ENCODE results near the gene SLC17A2. TPM values are rescaled to one million over a fixed set of nuclear protein-coding genes. Genes with fewer than 3 reads are reported as not detected.
"Not testable (repeated sequence)": the region's sequence is repeated elsewhere in the genome, so short reads cannot be mapped to it uniquely, and the experiment has no call there.

The SLC17A2 gene
- total and polyA plus RNA-seq, 4 experiments from 2014 or later: not detected

DNA sequence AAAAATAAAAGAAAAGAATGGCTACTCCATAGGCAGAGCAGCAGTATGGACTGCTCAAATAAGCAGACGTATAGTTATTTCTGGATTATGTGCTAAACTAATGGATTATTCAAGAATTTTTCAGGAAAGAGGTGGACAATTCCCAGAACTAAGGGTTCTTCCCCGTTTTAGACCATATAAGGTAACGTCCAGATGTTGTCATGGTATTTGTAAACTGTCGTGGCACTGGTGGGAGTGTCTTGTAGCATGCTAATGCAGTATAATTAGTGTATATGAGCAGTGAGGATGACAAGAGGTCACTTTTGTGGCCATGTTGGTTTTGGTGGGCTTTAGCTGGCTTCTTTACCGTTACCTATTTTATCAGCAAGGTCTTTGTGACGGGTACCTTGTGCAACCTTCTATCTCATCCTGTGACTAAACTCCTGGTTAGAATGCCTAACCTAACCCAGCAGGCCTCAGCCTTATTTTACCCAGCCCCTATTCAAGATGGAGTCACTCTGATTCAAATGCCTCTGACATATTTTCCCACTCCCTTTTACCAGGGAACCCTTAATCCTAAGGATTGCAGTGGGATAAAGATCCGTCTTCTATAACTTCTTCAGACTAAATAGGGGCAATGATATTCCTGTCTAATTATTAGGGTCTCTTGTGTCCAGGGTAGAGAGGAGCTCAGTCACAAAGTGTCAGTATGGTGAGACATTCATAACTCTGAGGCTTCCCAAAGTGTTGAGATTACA is 21.0 kb upstream of the SLC17A2 start:
- H3K9me3 ChIP-seq (ENCODE audit: control insufficient read depth in 1 of 2, low read length in 2 of 2): no peaks in the 10 kb centered on the region
- H3K27me3 ChIP-seq (ENCODE audit: insufficient read depth, low read length): no peaks in the 10 kb centered on the region
- CTCF ChIA-PET (ENCODE audit: partially characterized antibody): interaction anchor here (1.1 kb wide), 1 partner anchor 10 kb away, joined by 3 read pairs; no protein-coding TSS in a partner anchor
- Mint-ChIP-seq H3K27me3 (peaks cover 0 to 2% of the 10 kb centered on the region in 2 donors), H3K4me1 (peaks cover 4 to 17% (median 8%) of the 10 kb centered on the region in 4 donors), H3K36me3 (no peaks in the 10 kb centered on the region), H3K27ac (no peak overlapping the region), H3K9me3 (peaks cover 0 to 8% (median 0%) of the 10 kb centered on the region in 8 donors), H3K4me3 (peak overlapping the region in 1 of 8 donors; percentile 6)
- H3K4me3 ChIP-seq (ENCODE audit: low read length in 2 of 2): no peak overlapping the region
- peaks cover 8% of the 10 kb centered on the region for H3K4me1 ChIP-seq (ENCODE audit: insufficient read depth, low read length)
- POLR2A ChIA-PET (ENCODE audit: partially characterized antibody): no interaction called here
- H3K36me3 ChIP-seq (ENCODE audit: insufficient read depth, low read length): no peaks in the 10 kb centered on the region
- no peak for DNase-seq
- H3K27ac ChIP-seq (ENCODE audit: low read depth, low read length): no peak overlapping the region
- intact Hi-C loops (cut with micrococcal nuclease): no loop called here

DNA sequence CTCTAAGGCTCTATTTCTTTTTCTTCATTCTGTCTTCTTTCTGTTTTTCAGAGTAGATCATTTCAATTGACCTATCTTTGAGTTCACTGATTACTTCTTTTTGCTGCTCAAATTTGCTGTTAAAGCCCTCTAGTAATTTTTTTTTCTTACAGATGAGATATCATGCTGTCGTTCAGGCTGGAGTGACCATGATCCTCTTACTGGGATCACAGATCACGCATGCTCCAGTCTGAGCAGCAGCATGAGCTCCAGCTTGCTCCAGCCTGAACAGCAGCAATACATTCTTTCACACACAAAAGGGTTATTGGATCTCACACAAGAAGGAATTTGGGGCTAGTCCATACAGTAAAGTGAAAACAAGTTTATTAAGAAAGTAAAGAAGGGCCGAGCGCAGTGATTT is 19.8 kb upstream of the SLC17A2 start:
- H3K9me3 Mint-ChIP-seq: peaks cover 0 to 10% (median 2%) of the 10 kb centered on the region in 8 donors
- peaks cover 9 to 19% (median 13%) of the 10 kb centered on the region in 4 donors for H3K4me1 Mint-ChIP-seq
- no peak for DNase-seq
- Histone ChIP-seq H3K27me3 (ENCODE audit: insufficient read depth, low read length) (no peaks in the 10 kb centered on the region), H3K4me3 (ENCODE audit: low read length in 2 of 2) (no peak overlapping the region), H3K36me3 (ENCODE audit: insufficient read depth, low read length) (no peaks in the 10 kb centered on the region), H3K9me3 (ENCODE audit: control insufficient read depth in 1 of 2, low read length in 2 of 2) (no peaks in the 10 kb centered on the region), H3K4me1 (ENCODE audit: insufficient read depth, low read length) (peaks cover 9% of the 10 kb centered on the region), H3K27ac (ENCODE audit: low read depth, low read length) (no peak overlapping the region)
- peaks cover 0 to 5% of the 10 kb centered on the region in 2 donors for H3K27me3 Mint-ChIP-seq
- POLR2A ChIA-PET (ENCODE audit: partially characterized antibody): no interaction called here
- intact Hi-C loops (cut with micrococcal nuclease): no loop called here
- H3K4me3 Mint-ChIP-seq: no peak overlapping the region
- CTCF ChIA-PET (ENCODE audit: partially characterized antibody): no interaction called here
- peak overlapping the region in 2 of 7 donors; percentile 47 to 68 for H3K27ac Mint-ChIP-seq
- H3K36me3 Mint-ChIP-seq: no peaks in the 10 kb centered on the region

DNA sequence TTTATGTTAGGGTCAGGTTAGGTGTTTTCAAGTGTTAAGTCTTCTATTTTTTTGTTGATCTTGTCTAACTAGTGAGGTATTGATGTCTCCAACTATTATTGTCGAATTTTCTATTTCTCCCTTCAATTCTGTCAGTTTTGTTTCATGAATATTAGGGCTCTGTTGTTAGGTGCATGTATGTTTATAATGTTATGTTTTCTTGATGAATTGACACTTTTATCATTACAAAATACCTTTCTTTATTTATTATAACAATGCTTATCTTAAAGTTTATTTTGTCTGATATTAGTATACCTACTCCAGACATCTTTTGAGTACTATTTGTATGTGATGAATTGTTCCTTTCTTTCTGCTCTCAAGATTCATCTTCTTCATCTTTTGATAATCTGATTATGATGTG is 19.2 kb upstream of the SLC17A2 start:
- Histone ChIP-seq H3K27me3 (ENCODE audit: insufficient read depth, low read length) (no peaks in the 10 kb centered on the region), H3K4me1 (ENCODE audit: insufficient read depth, low read length) (peaks cover 9% of the 10 kb centered on the region), H3K36me3 (ENCODE audit: insufficient read depth, low read length) (no peaks in the 10 kb centered on the region), H3K27ac (ENCODE audit: low read depth, low read length) (no peak overlapping the region), H3K9me3 (ENCODE audit: control insufficient read depth in 1 of 2, low read length in 2 of 2) (no peaks in the 10 kb centered on the region), H3K4me3 (ENCODE audit: low read length in 2 of 2) (no peak overlapping the region)
- POLR2A ChIA-PET (ENCODE audit: partially characterized antibody): no interaction called here
- CTCF ChIA-PET (ENCODE audit: partially characterized antibody): no interaction called here
- Mint-ChIP-seq H3K4me3 (no peak overlapping the region), H3K4me1 (peaks cover 11 to 23% (median 17%) of the 10 kb centered on the region in 4 donors), H3K36me3 (no peaks in the 10 kb centered on the region), H3K27ac (no peak overlapping the region), H3K9me3 (peaks cover 0 to 10% (median 2%) of the 10 kb centered on the region in 8 donors), H3K27me3 (peaks cover 0 to 5% of the 10 kb centered on the region in 2 donors)
- DNase-seq: no peak
- intact Hi-C loops (cut with micrococcal nuclease): no loop called here

DNA sequence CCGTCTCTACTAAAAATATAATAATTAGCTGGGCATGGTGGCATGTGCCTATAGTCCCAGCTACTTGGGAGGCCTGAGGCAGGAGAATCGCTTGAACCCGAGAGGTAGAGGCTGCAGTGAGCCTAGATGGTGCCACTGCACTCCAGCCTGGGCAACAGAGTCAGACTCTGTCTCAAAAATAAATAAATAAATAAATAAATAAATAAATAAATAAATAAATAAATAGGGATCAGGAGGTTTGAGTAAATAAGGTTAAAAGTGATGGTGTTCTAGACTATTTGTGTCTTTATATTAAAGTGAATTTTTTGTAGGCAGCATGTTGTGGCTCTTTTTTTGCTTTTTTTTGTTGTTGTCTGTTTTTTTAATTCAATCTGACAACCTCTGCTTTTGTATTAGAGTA is 17.0 kb upstream of the SLC17A2 start:
- H3K4me1 ChIP-seq (ENCODE audit: insufficient read depth, low read length); DNase-seq; H3K36me3 Mint-ChIP-seq; intact Hi-C loops (cut with micrococcal nuclease); H3K4me3 Mint-ChIP-seq; H3K36me3 ChIP-seq (ENCODE audit: insufficient read depth, low read length); H3K27me3 Mint-ChIP-seq; H3K27me3 ChIP-seq (ENCODE audit: insufficient read depth, low read length); H3K27ac ChIP-seq (ENCODE audit: low read depth, low read length); H3K9me3 ChIP-seq (ENCODE audit: control insufficient read depth in 1 of 2, low read length in 2 of 2); H3K27ac Mint-ChIP-seq; H3K4me3 ChIP-seq (ENCODE audit: low read length in 2 of 2): not testable (repeated sequence)
- CTCF ChIA-PET (ENCODE audit: partially characterized antibody): interaction anchor here (1.2 to 1.8 kb wide), 2 partner anchors 56 to 227 kb away, joined by 4 to 5 read pairs; no protein-coding TSS in a partner anchor
- peaks cover 11 to 23% (median 17%) of the 10 kb centered on the region in 4 donors for H3K4me1 Mint-ChIP-seq
- POLR2A ChIA-PET (ENCODE audit: partially characterized antibody): interaction anchor here (1.1 to 1.3 kb wide), 2 partner anchors 13 to 15 kb away, joined by 3 to 5 read pairs; partner anchors contain the start of gene TRIM38
- H3K9me3 Mint-ChIP-seq: peaks cover 0 to 10% (median 2%) of the 10 kb centered on the region in 8 donors

DNA sequence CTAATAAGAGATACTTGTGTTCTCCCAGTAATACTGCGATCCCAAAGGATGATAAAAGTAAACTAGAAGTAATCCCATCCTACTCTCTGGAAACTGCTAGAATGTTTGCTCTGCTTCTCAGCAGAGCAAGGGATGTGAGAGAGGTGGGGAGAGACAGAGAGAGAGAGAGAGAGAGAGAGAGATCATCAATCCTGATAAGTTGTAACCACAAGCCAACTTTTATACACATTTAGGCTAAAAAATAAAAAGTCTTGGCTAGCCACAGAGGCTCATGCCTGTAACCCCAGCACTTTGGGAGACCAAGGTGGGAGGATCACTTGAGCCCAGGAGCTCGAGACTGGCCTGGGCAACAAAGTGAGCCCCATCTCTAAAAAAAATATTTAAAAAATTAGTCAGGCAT is 16.1 kb upstream of the SLC17A2 start:
- H3K4me3 ChIP-seq (ENCODE audit: low read length in 2 of 2): no peak overlapping the region
- peaks cover 11 to 23% (median 17%) of the 10 kb centered on the region in 4 donors for H3K4me1 Mint-ChIP-seq
- H3K4me3 Mint-ChIP-seq: peak overlapping the region in 5 of 8 donors; percentile 27 to 77 (median 59)
- H3K9me3 Mint-ChIP-seq: peaks cover 0 to 10% (median 2%) of the 10 kb centered on the region in 8 donors
- H3K27me3 ChIP-seq (ENCODE audit: insufficient read depth, low read length): no peaks in the 10 kb centered on the region
- DNase-seq: peak in 4 of 5 donors; percentile 26 to 45 (median 42)
- ChIA-PET CTCF (ENCODE audit: partially characterized antibody) (interaction anchor here (0.6 to 1.8 kb wide), 3 partner anchors 57 to 227 kb away, joined by 3 to 5 read pairs (median 4); no protein-coding TSS in a partner anchor), POLR2A (ENCODE audit: partially characterized antibody) (interaction anchor here (0.7 to 1.3 kb wide), 3 partner anchors 14 to 65 kb away, joined by 3 to 5 read pairs (median 3); partner anchors contain the start of gene TRIM38)
- no peaks in the 10 kb centered on the region for H3K9me3 ChIP-seq (ENCODE audit: control insufficient read depth in 1 of 2, low read length in 2 of 2)
- intact Hi-C loops (cut with micrococcal nuclease): no loop called here
- peaks cover 0 to 2% of the 10 kb centered on the region in 2 donors for H3K27me3 Mint-ChIP-seq
- no peaks in the 10 kb centered on the region for H3K36me3 Mint-ChIP-seq
- H3K36me3 ChIP-seq (ENCODE audit: insufficient read depth, low read length): no peaks in the 10 kb centered on the region
- peak overlapping the region in 3 of 7 donors; percentile 85 to 87 (median 87) for H3K27ac Mint-ChIP-seq
- peaks cover 9% of the 10 kb centered on the region for H3K4me1 ChIP-seq (ENCODE audit: insufficient read depth, low read length)
- H3K27ac ChIP-seq (ENCODE audit: low read depth, low read length): no peak overlapping the region

DNA sequence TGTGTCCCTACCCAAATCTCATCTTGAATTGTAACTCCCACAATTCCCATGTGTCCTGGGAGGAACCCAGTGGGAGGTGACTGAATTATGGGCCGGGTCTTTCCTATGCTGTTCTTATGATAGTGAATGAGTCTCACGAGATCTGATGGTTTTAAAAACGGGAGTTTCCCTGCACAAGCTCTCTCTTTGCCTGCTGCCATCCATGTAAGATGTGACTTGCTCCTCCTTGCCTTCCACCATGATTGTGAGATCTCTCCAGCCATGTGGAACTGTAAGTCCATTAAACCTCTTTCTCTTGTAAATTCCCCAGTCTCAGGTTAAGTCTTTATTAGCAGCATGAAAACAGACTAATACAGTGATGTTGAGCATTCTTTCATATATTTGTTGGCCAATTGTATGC is 15.2 kb upstream of the SLC17A2 start:
- H3K9me3 ChIP-seq (ENCODE audit: control insufficient read depth in 1 of 2, low read length in 2 of 2); DNase-seq; H3K27ac ChIP-seq (ENCODE audit: low read depth, low read length); H3K27me3 Mint-ChIP-seq; intact Hi-C loops (cut with micrococcal nuclease); POLR2A ChIA-PET (ENCODE audit: partially characterized antibody); H3K36me3 ChIP-seq (ENCODE audit: insufficient read depth, low read length); H3K27me3 ChIP-seq (ENCODE audit: insufficient read depth, low read length); H3K27ac Mint-ChIP-seq; H3K4me3 ChIP-seq (ENCODE audit: low read length in 2 of 2); H3K4me1 ChIP-seq (ENCODE audit: insufficient read depth, low read length); H3K4me3 Mint-ChIP-seq; H3K36me3 Mint-ChIP-seq; CTCF ChIA-PET (ENCODE audit: partially characterized antibody): not testable (repeated sequence)
- peaks cover 11 to 23% (median 17%) of the 10 kb centered on the region in 4 donors for H3K4me1 Mint-ChIP-seq
- peaks cover 0 to 10% (median 2%) of the 10 kb centered on the region in 8 donors for H3K9me3 Mint-ChIP-seq

All from CD4-positive, alpha-beta memory T cell (primary cell).